HEK293T (cell line): ENCODE data around the gene PHRF1.

Experiments
- CTCF ChIA-PET: fragments of 350-600 bp; formaldehyde crosslinking; extraction: SDS; loops from one replicate; lab custom pipeline; 2021; ENCODE audit warnings: antibody characterized with exemption, inconsistent platforms; lab: Yijun Ruan, JAX
- POLR2A ChIA-PET: fragments of 350-600 bp; formaldehyde crosslinking; extraction: SDS; loops from one replicate; lab custom pipeline; 2020; ENCODE audit warnings: antibody characterized with exemption, inconsistent platforms; lab: Yijun Ruan, JAX
- DNase-seq: peaks from one replicate; pipeline ENCODE4 v3.0.0; 2012; ENCODE audit warnings: mixed read lengths; ENCODE audit errors: extremely low spot score
- ARNT ChIP-seq: fragments of 450-650 bp; IDR thresholded peaks from 2 replicates; pipeline ENCODE4 v1.6.1; 2017; ENCODE audit warnings: mild to moderate bottlenecking
- BHLHE40 ChIP-seq: fragments of 450-650 bp; IDR thresholded peaks from 2 replicates; pipeline ENCODE4 v1.6.1; 2016; ENCODE audit warnings: mild to moderate bottlenecking, moderate library complexity, borderline replicate concordance
- CTBP1 ChIP-seq: fragments of 450-650 bp; IDR thresholded peaks from 2 replicates; pipeline ENCODE4 v1.6.1; 2016; ENCODE audit warnings: borderline replicate concordance
- ELF4 ChIP-seq: fragments of 450-650 bp; IDR thresholded peaks from 2 replicates; pipeline ENCODE4 v1.6.1; 2017; ENCODE audit warnings: antibody characterized with exemption
- FOXA1 ChIP-seq: fragments of 450-650 bp; IDR thresholded peaks from 2 replicates; pipeline ENCODE4 v1.6.1; 2016; ENCODE audit warnings: mild to moderate bottlenecking
- FOXK2 ChIP-seq: fragments of 450-650 bp; IDR thresholded peaks from 2 replicates; pipeline ENCODE4 v1.6.1; 2016; ENCODE audit warnings: mild to moderate bottlenecking
- FOXM1 ChIP-seq: fragments of 450-650 bp; IDR thresholded peaks from 2 replicates; pipeline ENCODE4 v1.6.1; 2017; ENCODE audit warnings: mild to moderate bottlenecking, borderline replicate concordance
- HDGF ChIP-seq: fragments of 450-650 bp; IDR thresholded peaks from 2 replicates; pipeline ENCODE4 v1.6.1; 2017; ENCODE audit warnings: antibody characterized with exemption, borderline replicate concordance
- L3MBTL2 ChIP-seq: fragments of 450-650 bp; conservative IDR thresholded peaks from 2 replicates; pipeline ENCODE4 v1.6.1; 2016; ENCODE audit warnings: mild to moderate bottlenecking
- LEF1 ChIP-seq: fragments of 450-650 bp; IDR thresholded peaks from 2 replicates; pipeline ENCODE4 v1.6.1; 2017; ENCODE audit warnings: mild to moderate bottlenecking, borderline replicate concordance
- NFRKB ChIP-seq: fragments of 450-650 bp; IDR thresholded peaks from 2 replicates; pipeline ENCODE4 v1.6.1; 2016; ENCODE audit warnings: mild to moderate bottlenecking, moderate library complexity
- SP1 ChIP-seq: fragments of 450-650 bp; IDR thresholded peaks from 2 replicates; pipeline ENCODE4 v1.6.1; 2017
- SUZ12 ChIP-seq: fragments of 450-650 bp; IDR thresholded peaks from 2 replicates; pipeline ENCODE4 v1.6.1; 2016; ENCODE audit warnings: mild to moderate bottlenecking
- TARDBP ChIP-seq: fragments of 450-650 bp; IDR thresholded peaks from 2 replicates; pipeline ENCODE4 v1.6.1; 2016
- ZNF384 ChIP-seq: fragments of 450-650 bp; IDR thresholded peaks from 2 replicates; pipeline ENCODE4 v1.6.1; 2016
- TF ChIP-seq, protein P1 (sequence below): fragments of 450-650 bp; IDR thresholded peaks from 2 replicates; pipeline ENCODE4 v1.6.1; 2016

Gene PHRF1

DNA sequence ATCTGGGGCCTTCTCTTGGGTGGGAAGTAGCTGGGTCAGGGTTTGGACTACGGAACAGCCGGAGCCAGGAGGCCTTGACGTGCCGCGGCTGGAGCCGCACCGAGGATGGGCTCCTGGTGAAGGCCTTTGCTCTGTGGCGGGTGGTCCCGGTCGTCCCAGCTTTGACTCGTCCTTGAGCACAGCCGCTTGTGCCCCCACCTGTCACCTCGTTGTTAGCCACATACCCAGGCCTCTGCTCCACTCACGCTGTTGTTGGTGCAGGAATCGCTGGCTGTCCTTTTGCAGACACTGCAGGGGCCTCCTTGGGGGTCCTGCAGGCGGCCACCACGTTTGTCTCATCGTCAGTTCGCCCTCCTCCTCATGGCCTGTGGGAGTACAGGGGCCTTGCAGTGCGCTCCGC lies 17.1 kb downstream of the PHRF1 start:
- ChIA-PET POLR2A (no interaction called here), CTCF (no interaction called here)

DNA sequence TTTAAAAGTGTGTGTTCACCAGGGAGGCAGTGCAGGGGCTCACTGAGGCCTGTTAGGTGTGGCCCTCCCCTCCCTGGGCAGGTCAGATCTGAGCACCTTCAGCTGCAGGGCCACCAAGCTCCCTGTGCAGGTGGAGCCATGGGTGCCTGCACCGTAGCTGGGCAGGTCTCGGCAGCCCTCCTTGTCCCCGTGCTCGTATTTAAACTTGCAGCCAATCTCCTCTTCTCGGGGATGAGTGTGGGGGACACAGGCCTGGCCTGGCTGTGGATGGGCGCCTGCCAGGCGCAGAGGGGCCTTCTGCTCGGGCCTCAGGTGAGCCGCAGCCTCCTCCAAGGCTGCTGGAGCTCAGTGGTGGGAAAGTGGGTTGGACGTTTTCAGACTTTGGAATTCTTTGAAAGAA lies 19.1 kb downstream of the PHRF1 start:
- ChIA-PET CTCF (no interaction called here), POLR2A (no interaction called here)
- no peak for TF ChIP-seq NFRKB
- no peak for TF ChIP-seq CTBP1
- no peak for TF ChIP-seq L3MBTL2
- no peak for TF ChIP-seq FOXM1
- TF ChIP-seq FOXA1 = no peak
- no peak for TF ChIP-seq ARNT
- no peak for TF ChIP-seq BHLHE40
- no peak for TF ChIP-seq FOXK2
- no peak for TF ChIP-seq HDGF
- DNase-seq = no peak

More for the DNA sequence above, 17.1 kb downstream of the PHRF1 start:
- TF ChIP-seq BHLHE40 = no peak
- TF ChIP-seq SP1 = no peak
- no peak for TF ChIP-seq L3MBTL2
- TF ChIP-seq, protein P1, sequence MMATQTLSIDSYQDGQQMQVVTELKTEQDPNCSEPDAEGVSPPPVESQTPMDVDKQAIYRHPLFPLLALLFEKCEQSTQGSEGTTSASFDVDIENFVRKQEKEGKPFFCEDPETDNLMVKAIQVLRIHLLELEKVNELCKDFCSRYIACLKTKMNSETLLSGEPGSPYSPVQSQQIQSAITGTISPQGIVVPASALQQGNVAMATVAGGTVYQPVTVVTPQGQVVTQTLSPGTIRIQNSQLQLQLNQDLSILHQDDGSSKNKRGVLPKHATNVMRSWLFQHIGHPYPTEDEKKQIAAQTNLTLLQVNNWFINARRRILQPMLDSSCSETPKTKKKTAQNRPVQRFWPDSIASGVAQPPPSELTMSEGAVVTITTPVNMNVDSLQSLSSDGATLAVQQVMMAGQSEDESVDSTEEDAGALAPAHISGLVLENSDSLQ = no peak
- TF ChIP-seq ARNT = no peak
- TF ChIP-seq ZNF384 = no peak
- TF ChIP-seq FOXK2 = no peak
- no peak for TF ChIP-seq LEF1
- no peak for TF ChIP-seq FOXA1
- no peak for TF ChIP-seq SUZ12
- DNase-seq = no peak

DNA sequence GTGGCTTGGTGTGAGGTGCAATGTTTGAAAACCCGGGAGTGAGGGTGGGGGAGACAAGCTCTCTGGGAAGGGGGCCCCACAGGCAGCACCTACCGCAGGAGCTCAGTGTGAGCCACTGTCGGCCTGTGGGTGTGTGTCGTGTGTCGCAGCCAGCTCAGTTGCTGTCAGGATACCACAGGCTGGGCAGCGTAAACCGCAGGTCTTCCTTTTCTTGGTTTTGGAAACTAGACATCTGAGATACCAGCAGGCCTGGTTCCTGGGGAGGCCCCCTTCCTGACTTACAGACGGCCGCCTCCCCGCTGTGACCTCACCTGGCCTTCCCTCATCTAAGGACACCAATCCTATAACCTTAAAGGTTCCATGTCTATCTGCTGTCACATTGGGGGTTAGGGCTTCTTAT lies 20.1 kb downstream of the PHRF1 start:
- CTCF ChIA-PET = no interaction called here

DNA sequence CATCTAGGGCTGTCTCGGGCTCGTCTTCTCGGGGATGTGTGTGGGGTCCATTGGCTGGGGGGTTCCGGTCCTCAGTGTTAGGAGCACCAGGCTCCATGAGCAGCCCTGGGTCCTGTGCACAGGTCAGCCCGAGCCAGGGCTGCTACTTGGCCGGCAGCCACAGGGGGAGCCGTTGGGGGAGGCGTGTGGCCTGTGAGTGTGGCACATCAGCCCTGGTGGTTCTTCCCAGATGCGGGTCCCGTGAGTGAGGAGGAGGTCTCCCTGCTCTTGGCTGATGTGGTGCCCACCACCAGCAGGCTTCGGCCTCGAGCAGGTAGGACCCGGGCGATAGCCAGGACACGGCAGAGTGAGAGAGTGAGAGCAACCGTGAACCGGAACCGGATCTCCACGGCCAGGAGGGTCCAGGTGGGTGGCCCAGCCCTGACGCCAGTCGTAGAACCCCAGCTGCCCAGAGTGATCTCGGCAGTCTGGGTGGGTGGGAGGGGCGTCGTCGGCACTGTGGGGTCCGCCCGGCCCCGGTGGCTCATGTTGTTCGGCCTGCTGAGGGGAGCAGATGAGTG lies 21.0 kb downstream of the PHRF1 start:
- ChIA-PET POLR2A (no interaction called here), CTCF (no interaction called here)
- TF ChIP-seq ELF4 = no peak
- TF ChIP-seq LEF1 = no peak
- no peak for TF ChIP-seq NFRKB
- no peak for TF ChIP-seq L3MBTL2
- no peak for TF ChIP-seq ARNT
- no peak for TF ChIP-seq HDGF
- TF ChIP-seq CTBP1 = no peak
- no peak for TF ChIP-seq BHLHE40
- TF ChIP-seq TARDBP = no peak
- no peak for TF ChIP-seq FOXM1
- TF ChIP-seq FOXK2 = no peak
- TF ChIP-seq ZNF384 = no peak
- TF ChIP-seq, protein P1 = no peak
- TF ChIP-seq SP1 = no peak
- no peak for TF ChIP-seq FOXA1
- TF ChIP-seq SUZ12 = no peak
- DNase-seq = peak; percentile 52

More for the DNA sequence above, 20.1 kb downstream of the PHRF1 start:
- DNase-seq = no peak
- POLR2A ChIA-PET = no interaction called here
- TF ChIP-seq CTBP1 (no peak), FOXA1 (no peak), HDGF (no peak), SP1 (no peak), LEF1 (no peak), NFRKB (no peak), TARDBP (no peak), ELF4 (no peak), L3MBTL2 (no peak)
- TF ChIP-seq, protein P1 = no peak

DNA sequence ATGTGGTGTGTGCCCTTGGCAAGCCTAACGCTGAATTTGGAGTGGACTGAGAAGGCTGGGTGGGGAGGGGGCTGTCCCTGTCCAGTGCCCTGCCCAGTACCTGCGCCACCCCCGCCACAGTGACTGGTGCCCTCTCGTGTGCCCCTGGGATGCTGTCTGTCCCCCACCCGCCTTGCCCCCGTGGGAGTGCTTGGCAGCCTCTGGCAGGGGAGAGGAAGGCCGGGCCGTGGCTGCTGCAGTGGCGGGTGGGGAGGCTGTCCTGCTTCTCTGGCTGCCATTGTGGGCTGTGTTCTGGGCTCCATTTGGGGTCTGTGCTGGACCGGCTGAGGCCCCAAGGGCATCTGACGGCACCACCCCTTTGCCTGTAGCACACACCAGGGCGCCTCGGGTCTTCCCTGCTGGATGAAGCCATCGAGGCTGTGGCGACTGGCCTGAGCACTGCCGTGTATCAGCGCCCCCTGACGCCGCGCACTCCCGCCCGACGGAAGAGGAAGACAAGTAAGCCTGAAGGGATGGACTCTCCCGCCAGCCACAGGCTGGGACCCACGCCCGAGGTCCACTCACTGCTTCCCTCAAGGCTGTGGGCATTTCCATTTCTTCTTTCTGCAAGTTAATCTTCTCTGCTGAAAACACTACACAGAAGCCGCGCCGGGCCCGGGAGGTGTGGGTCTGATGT lies 21.9 kb downstream of the PHRF1 start:
- POLR2A ChIA-PET = no interaction called here
- CTCF ChIA-PET = no interaction called here
- TF ChIP-seq, protein P1 = no peak
- TF ChIP-seq NFRKB (no peak), FOXA1 (no peak), CTBP1 (no peak), FOXK2 (no peak), FOXM1 (no peak), LEF1 (no peak), ELF4 (no peak)
- DNase-seq = no peak
